Large intestine (tissue), 3 donors: ENCODE measurements around the gene TMTC1. TPM values are rescaled to one million over a fixed set of nuclear protein-coding genes. Genes with fewer than 3 reads are reported as not detected.

Experiments used
- DNase-seq, 2 donors: peaks; one replicate each; pipeline versions ENCODE4 v3.0.0 to v3.0.0-alpha.2; 2013
- H3K27ac ChIP-seq: one replicate; pipeline ENCODE4 v1.5.1; 2013; ENCODE audit warnings: low read length
- H3K27me3 ChIP-seq: 2 replicates; pipeline ENCODE4 v1.6.1; 2013; ENCODE audit warnings: low read length; ENCODE audit not compliant: control insufficient read depth, insufficient read depth
- H3K36me3 ChIP-seq: 2 replicates; pipeline ENCODE4 v1.6.1; 2013; ENCODE audit warnings: low read length; ENCODE audit not compliant: control insufficient read depth, insufficient read depth
- H3K4me1 ChIP-seq: one replicate; pipeline ENCODE4 v1.6.1; 2013; ENCODE audit warnings: low read length; ENCODE audit not compliant: control insufficient read depth, insufficient read depth
- H3K4me3 ChIP-seq: one replicate; pipeline ENCODE4 v1.5.1; 2013; ENCODE audit warnings: low read length
- H3K9me3 ChIP-seq: one replicate; pipeline ENCODE4 v1.6.1; 2013; ENCODE audit warnings: mild to moderate bottlenecking, low read depth, low read length, moderate library complexity; ENCODE audit not compliant: control insufficient read depth
- WGBS: methylation state at CpG from one replicate; pipeline ENCODE4 v1.1.5; 2013; ENCODE audit warnings: low lambda C conversion rate; ENCODE audit not compliant: insufficient coverage; 5-methylcytosine and 5-hydroxymethylcytosine counted together
- polyA plus RNA-seq: library from polyadenylated mRNA; unstranded; fragments of 120-200 nt; gene quantifications from one replicate; pipeline ENCODE4 v1.2.1, GENCODE V29; 2013

TMTC1 gene
- polyA plus RNA-seq, 1 donor, result 4.0 TPM

GRCh38 chr12:29672580-29672979, 111.2 kb downstream of the TMTC1 start:
- no CpG with 5 or more reads among the region's 4 CpGs for WGBS
- Histone ChIP-seq H3K4me3 (no peak overlapping the region), H3K27me3 (no peaks in the 10 kb centered on the region), H3K36me3 (no peaks in the 10 kb centered on the region), H3K4me1 (no peaks in the 10 kb centered on the region), H3K27ac (no peak overlapping the region), H3K9me3 (no peaks in the 10 kb centered on the region)
- DNase-seq, result no peak

DNA sequence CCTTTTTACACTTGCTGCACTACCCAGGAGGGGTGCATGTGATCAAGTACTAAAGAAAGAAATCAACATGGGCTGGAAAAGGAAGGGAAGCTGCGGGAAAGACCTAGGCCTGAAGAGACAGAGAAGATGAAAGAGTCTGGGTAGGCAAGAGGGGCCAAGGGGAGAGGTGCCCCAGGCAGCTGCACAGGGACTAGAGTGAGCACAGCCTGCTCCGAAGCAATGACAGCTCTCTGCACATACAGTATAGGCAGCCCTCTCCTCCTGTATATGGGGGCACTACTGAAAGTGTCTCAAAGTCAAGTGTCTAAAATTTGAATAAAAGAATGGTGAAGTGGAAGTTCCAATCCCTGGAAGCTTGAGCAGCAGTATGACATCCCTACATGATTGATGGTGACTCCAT, 112.0 kb downstream of the TMTC1 start:
- H3K4me1 ChIP-seq, result no peaks in the 10 kb centered on the region
- no peaks in the 10 kb centered on the region for H3K9me3 ChIP-seq
- H3K4me3 ChIP-seq, result no peak overlapping the region
- H3K27me3 ChIP-seq, result no peaks in the 10 kb centered on the region
- H3K27ac ChIP-seq, result no peak overlapping the region
- no peak for DNase-seq
- H3K36me3 ChIP-seq, result no peaks in the 10 kb centered on the region
- WGBS, result no CpG with 5 or more reads among the region's 2 CpGs

- Histone ChIP-seq H3K4me3 (no peak overlapping the region), H3K4me1 (no peaks in the 10 kb centered on the region), H3K27me3 (no peaks in the 10 kb centered on the region), H3K9me3 (no peaks in the 10 kb centered on the region), H3K27ac (no peak overlapping the region), H3K36me3 (no peaks in the 10 kb centered on the region)
- WGBS, result no CpG with 5 or more reads among the region's 2 CpGs
- no peak for DNase-seq
Observed at GRCh38 chr12:29667011-29667410, 116.7 kb downstream of the TMTC1 start.

DNA sequence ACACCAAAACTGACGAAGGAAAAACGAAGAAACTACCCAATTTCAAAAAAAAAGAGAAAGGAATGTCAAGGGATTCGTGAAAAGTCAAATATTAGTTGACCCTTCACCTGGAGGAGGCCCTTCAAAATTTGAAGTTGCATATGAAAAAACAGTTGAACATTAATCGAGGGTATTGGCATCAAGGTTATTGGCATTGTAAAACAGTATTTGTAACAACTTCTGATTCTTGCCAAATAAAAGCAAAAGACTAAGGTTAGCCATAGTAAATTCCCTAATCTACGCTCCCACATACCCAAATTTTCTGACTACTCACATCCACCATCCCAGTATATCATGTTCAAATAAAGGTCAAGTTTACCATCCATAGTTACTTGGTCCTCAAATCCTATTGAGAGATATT, 118.6 kb downstream of the TMTC1 start:
- Histone ChIP-seq H3K27ac (no peak overlapping the region), H3K4me3 (no peak overlapping the region), H3K27me3 (no peaks in the 10 kb centered on the region), H3K36me3 (no peaks in the 10 kb centered on the region), H3K4me1 (no peaks in the 10 kb centered on the region), H3K9me3 (no peaks in the 10 kb centered on the region)
- 80% methylated on average over 3 of the region's 5 CpGs for WGBS
- no peak for DNase-seq

- DNase-seq, result no peak
- Histone ChIP-seq H3K27me3 (no peaks in the 10 kb centered on the region), H3K27ac (no peak overlapping the region), H3K4me1 (no peaks in the 10 kb centered on the region), H3K9me3 (no peaks in the 10 kb centered on the region), H3K36me3 (no peaks in the 10 kb centered on the region), H3K4me3 (no peak overlapping the region)
- WGBS, result 80% methylated on average over 1 of the region's 9 CpGs
Observed at GRCh38 chr12:29662734-29663323, 120.9 kb downstream of the TMTC1 start.

GRCh38 chr12:29660847-29661246, 122.9 kb downstream of the TMTC1 start:
- Histone ChIP-seq H3K36me3 (no peaks in the 10 kb centered on the region), H3K4me3 (no peak overlapping the region), H3K27ac (no peak overlapping the region), H3K27me3 (no peaks in the 10 kb centered on the region), H3K4me1 (no peaks in the 10 kb centered on the region), H3K9me3 (no peaks in the 10 kb centered on the region)
- no peak for DNase-seq
- WGBS, result no CpG with 5 or more reads among the region's 6 CpGs

GRCh38 chr12:29656762-29657538, 126.8 kb downstream of the TMTC1 start:
- Histone ChIP-seq H3K4me3 (no peak overlapping the region), H3K36me3 (no peaks in the 10 kb centered on the region), H3K27me3 (no peaks in the 10 kb centered on the region), H3K9me3 (no peaks in the 10 kb centered on the region), H3K27ac (no peak overlapping the region), H3K4me1 (no peaks in the 10 kb centered on the region)
- WGBS, result no CpG with 5 or more reads among the region's 3 CpGs
- no peak for DNase-seq

GRCh38 chr12:29655861-29656260, 127.9 kb downstream of the TMTC1 start:
- WGBS, result 67% methylated on average over 2 of the region's 6 CpGs
- no peaks in the 10 kb centered on the region for H3K27me3 ChIP-seq
- no peaks in the 10 kb centered on the region for H3K9me3 ChIP-seq
- DNase-seq, result no peak
- no peak overlapping the region for H3K27ac ChIP-seq
- H3K4me3 ChIP-seq, result no peak overlapping the region
- H3K4me1 ChIP-seq, result no peaks in the 10 kb centered on the region
- H3K36me3 ChIP-seq, result no peaks in the 10 kb centered on the region

DNA sequence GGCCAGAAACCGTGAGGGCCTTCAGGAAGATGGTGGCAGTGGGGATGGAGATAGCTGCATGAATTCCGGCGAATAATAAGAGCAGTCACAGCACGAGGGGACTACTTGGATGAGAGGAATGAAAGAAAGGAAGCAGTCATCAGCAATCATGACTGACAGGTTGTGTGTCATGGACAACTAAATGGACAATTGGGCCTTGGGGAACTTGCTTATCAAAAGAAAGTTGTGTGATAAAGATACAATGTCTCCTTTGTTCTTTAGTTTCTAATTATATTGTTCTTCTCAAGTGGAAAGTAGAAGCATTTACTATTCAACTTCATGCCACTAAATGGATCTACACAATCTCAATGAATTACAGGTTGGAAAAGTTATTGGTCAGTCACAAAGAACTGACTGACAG, 130.5 kb downstream of the TMTC1 start:
- no peak overlapping the region for H3K27ac ChIP-seq
- no peak for DNase-seq
- no CpG with 5 or more reads among the region's 4 CpGs for WGBS
- H3K4me1 ChIP-seq, result no peaks in the 10 kb centered on the region
- no peaks in the 10 kb centered on the region for H3K36me3 ChIP-seq
- H3K9me3 ChIP-seq, result no peaks in the 10 kb centered on the region
- H3K27me3 ChIP-seq, result no peaks in the 10 kb centered on the region
- no peak overlapping the region for H3K4me3 ChIP-seq

DNA sequence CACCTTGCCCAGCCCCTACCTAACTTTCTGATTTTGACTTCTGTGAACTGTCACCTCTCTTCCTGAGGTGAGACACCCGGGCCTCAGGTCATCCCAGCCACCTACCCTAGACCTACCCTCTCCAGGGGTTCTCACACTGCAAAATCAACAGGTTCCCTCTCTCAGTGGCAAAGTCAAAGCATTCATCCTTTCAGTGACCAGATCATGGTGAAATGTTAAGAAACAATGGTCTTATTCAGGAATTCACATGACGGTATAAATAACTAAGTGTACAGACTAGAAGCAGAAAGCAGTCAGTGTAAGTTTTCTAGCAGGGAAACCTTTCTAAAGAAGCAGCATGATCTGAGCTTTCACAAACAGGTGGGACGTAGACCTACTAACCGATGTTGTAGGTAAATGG, 133.4 kb downstream of the TMTC1 start:
- H3K9me3 ChIP-seq, result no peaks in the 10 kb centered on the region
- no peaks in the 10 kb centered on the region for H3K4me1 ChIP-seq
- no peaks in the 10 kb centered on the region for H3K36me3 ChIP-seq
- no CpG with 5 or more reads among the region's 4 CpGs for WGBS
- no peak overlapping the region for H3K27ac ChIP-seq
- no peak for DNase-seq
- no peak overlapping the region for H3K4me3 ChIP-seq
- no peaks in the 10 kb centered on the region for H3K27me3 ChIP-seq

DNA sequence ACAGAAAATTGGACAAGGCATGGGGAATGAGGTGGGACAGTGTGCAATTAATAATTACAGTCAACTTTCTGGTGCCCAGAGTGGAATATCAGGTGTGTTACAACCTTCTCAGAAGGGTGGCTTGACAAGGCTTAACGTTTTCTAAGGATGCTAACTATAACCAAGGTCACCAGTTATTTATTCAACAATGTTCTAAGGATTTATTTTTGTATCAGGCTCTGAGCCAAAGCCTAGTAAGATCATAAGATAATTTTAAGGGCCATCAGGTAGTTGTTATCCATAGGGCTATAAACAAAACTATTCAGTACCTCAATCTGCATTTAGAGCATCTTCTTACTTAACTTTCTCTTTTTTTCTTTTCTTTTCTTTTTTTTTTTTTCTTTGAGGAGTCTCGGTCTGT, 134.0 kb downstream of the TMTC1 start:
- Histone ChIP-seq H3K36me3 (no peaks in the 10 kb centered on the region), H3K4me3 (no peak overlapping the region), H3K9me3 (no peaks in the 10 kb centered on the region), H3K4me1 (no peaks in the 10 kb centered on the region), H3K27me3 (no peaks in the 10 kb centered on the region), H3K27ac (no peak overlapping the region)
- WGBS, result no CpG with 5 or more reads among the region's 2 CpGs
- DNase-seq, result no peak
